ENCODE data around the gene SGCB. TPM values are rescaled to one million over a fixed set of nuclear protein-coding genes. Genes with fewer than 3 reads are reported as not detected.

SGCB gene
- total RNA-seq, 1 experiment from 2014 or later, result 17.3 TPM

DNA sequence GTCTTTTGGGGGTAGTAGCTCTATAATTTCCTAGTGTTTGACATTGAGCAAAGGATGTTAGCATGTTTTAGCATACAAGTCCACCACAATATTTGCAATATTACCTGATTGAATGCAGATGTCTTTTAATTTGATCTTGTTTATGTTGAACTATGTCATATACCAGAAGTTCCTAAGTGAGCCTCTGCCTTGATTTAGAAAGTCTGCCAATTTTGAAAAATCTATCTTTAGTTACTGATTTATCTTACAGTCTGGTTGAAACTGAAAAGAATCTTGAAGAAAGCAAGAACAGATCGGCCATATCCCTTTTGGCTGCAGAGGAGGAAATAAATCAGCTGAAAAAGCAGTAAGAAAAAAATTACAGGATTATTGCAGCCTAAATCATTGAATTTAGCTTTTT, 31.5 kb upstream of the SGCB start:
- Histone ChIP-seq H3K9ac (ENCODE audit: low read length) (no peak overlapping the region), H3K27ac (ENCODE audit: low read length) (no peak overlapping the region), H4K20me1 (ENCODE audit: low read length) (no peaks in the 10 kb centered on the region), H3K4me1 (ENCODE audit: insufficient read depth, low read length) (no peaks in the 10 kb centered on the region), H3K4me3 (ENCODE audit: low read length) (no peak overlapping the region), H3K27me3 (ENCODE audit: low read length) (peaks cover 38% of the 10 kb centered on the region), H3K79me2 (ENCODE audit: low read length) (no peaks in the 10 kb centered on the region), H3K9me2 (replicated peaks; ENCODE audit: low read length) (no peaks in the 10 kb centered on the region; the same call in 1 of the 2 replicates), H3F3A (ENCODE audit: low read length, unreplicated experiment) (no peaks in the 10 kb centered on the region), H3K9me3 (ENCODE audit: low read length) (no peaks in the 10 kb centered on the region), H2AFZ (ENCODE audit: low read length) (no peak overlapping the region), H3K4me2 (ENCODE audit: low read length) (no peak overlapping the region), H3K36me3 (ENCODE audit: low read depth, low read length) (no peaks in the 10 kb centered on the region)
- intact Hi-C loops (cut with micrococcal nuclease), result no loop called here
- no TSS peak for BruUV-seq (replicated peaks)
- ATAC-seq (no peak), DNase-seq (no peak)
- ChIA-PET POLR2A (ENCODE audit: unreplicated experiment) (no interaction called here), CTCF (no interaction called here)
- no peak for TF ChIP-seq CTCF (conservative IDR thresholded peaks at IDR 0.05; ENCODE audit: low read depth, low read length)
- no peak for TF ChIP-seq EZH2 (IDR thresholded peaks at IDR 0.05; ENCODE audit: low read length, unreplicated experiment)
- TF ChIP-seq EZH2phosphoT487 (IDR thresholded peaks at IDR 0.05; ENCODE audit: borderline replicate concordance, low read length), result no peak

GRCh38 chr4:52059372-52059771, 21.3 kb upstream of the SGCB start:
- no peak overlapping the region for H3K27ac ChIP-seq (ENCODE audit: low read length)
- 0 out of 2 replicates have a peak, but pooled peaks cover 3% of the 10 kb centered on the region for H3K27me3 ChIP-seq (ENCODE audit: low read length)
- DNase-seq (peak; percentile 93), ATAC-seq (peak; percentile 97)
- no peak overlapping the region for H3K4me3 ChIP-seq (ENCODE audit: low read length)
- H3K9me2 ChIP-seq (replicated peaks; ENCODE audit: low read length), result no peaks in the 10 kb centered on the region
- no peaks in the 10 kb centered on the region for H3K9me3 ChIP-seq (ENCODE audit: low read length)
- CTCF ChIA-PET, result no interaction called here
- H3K36me3 ChIP-seq (ENCODE audit: low read depth, low read length), result no peaks in the 10 kb centered on the region
- H3K4me2 ChIP-seq (ENCODE audit: low read length), result peak overlapping the region; percentile 3; the same call in 1 of the 2 replicates
- H3K79me2 ChIP-seq (ENCODE audit: low read length), result no peaks in the 10 kb centered on the region
- BruUV-seq (replicated peaks), result no TSS peak
- intact Hi-C loops (cut with micrococcal nuclease), result no loop called here
- no peaks in the 10 kb centered on the region for H3F3A ChIP-seq (ENCODE audit: low read length, unreplicated experiment)
- H3K9ac ChIP-seq (ENCODE audit: low read length), result no peak overlapping the region
- 0 out of 2 replicates have a peak overlapping the region, but pooled peaks have one; percentile 12 for H2AFZ ChIP-seq (ENCODE audit: low read length)
- no peaks in the 10 kb centered on the region for H4K20me1 ChIP-seq (ENCODE audit: low read length)
- POLR2A ChIA-PET (ENCODE audit: unreplicated experiment), result no interaction called here
- H3K4me1 ChIP-seq (ENCODE audit: insufficient read depth, low read length), result peaks cover 10% of the 10 kb centered on the region
- no peak for TF ChIP-seq EZH2 (IDR thresholded peaks at IDR 0.05; ENCODE audit: low read length, unreplicated experiment)
- TF ChIP-seq CTCF (conservative IDR thresholded peaks at IDR 0.05; ENCODE audit: low read depth, low read length), result no peak
- TF ChIP-seq EZH2phosphoT487 (IDR thresholded peaks at IDR 0.05; ENCODE audit: borderline replicate concordance, low read length), result no peak

- Histone ChIP-seq H4K20me1 (ENCODE audit: low read length) (no peaks in the 10 kb centered on the region), H3K27me3 (ENCODE audit: low read length) (no peaks in the 10 kb centered on the region), H3K27ac (ENCODE audit: low read length) (no peak overlapping the region), H3K9ac (ENCODE audit: low read length) (no peak overlapping the region), H3K4me2 (ENCODE audit: low read length) (no peak overlapping the region), H3K4me1 (ENCODE audit: insufficient read depth, low read length) (peaks cover 10% of the 10 kb centered on the region), H2AFZ (ENCODE audit: low read length) (no peak overlapping the region), H3K9me2 (replicated peaks; ENCODE audit: low read length) (no peaks in the 10 kb centered on the region), H3K36me3 (ENCODE audit: low read depth, low read length) (no peaks in the 10 kb centered on the region), H3F3A (ENCODE audit: low read length, unreplicated experiment) (no peaks in the 10 kb centered on the region), H3K4me3 (ENCODE audit: low read length) (no peak overlapping the region), H3K9me3 (ENCODE audit: low read length) (no peaks in the 10 kb centered on the region), H3K79me2 (ENCODE audit: low read length) (no peaks in the 10 kb centered on the region)
- POLR2A ChIA-PET (ENCODE audit: unreplicated experiment), result no interaction called here
- ATAC-seq (no peak), DNase-seq (no peak)
- intact Hi-C loops (cut with micrococcal nuclease), result no loop called here
- BruUV-seq (replicated peaks), result no TSS peak
- no peak for TF ChIP-seq EZH2 (IDR thresholded peaks at IDR 0.05; ENCODE audit: low read length, unreplicated experiment)
- no peak for TF ChIP-seq EZH2phosphoT487 (IDR thresholded peaks at IDR 0.05; ENCODE audit: borderline replicate concordance, low read length)
- no peak for TF ChIP-seq CTCF (conservative IDR thresholded peaks at IDR 0.05; ENCODE audit: low read depth, low read length)
- CTCF ChIA-PET, result no interaction called here
Measured at GRCh38 chr4:52058275-52058674, 20.2 kb upstream of the SGCB start.

All from PC-3 (cell line).